Left lung (tissue), 10 donors: Measurements from ENCODE around the gene RNU7-1. TPM values are rescaled to one million over a fixed set of nuclear protein-coding genes. Genes with fewer than 3 reads are reported as not detected.

Experiments used
- ATAC-seq: fragments of 200-7000 bp; cut with Tn5 transposase; one replicate; pipeline ENCODE4 v1.9.1; 2020; ENCODE audit warnings: moderate library complexity
- DNase-seq, 4 donors: peaks; one replicate each; pipeline ENCODE4 v3.0.0-alpha.2; 2013 to 2020
- H3K27ac ChIP-seq, 2 donors: fragments of 200-600 bp; sonication (generic) in 1 of 2; one replicate each; pipeline versions ENCODE4 v1.5.0 to v1.8.0; 2020 to 2021
- H3K27me3 ChIP-seq, 2 donors: fragments of 200-600 bp; sonication (generic) in 1 of 2; one replicate each; pipeline versions ENCODE4 v1.5.0 to v1.8.0; 2020 to 2021
- H3K36me3 ChIP-seq, 2 donors: fragments of 200-600 bp; sonication (generic) in 1 of 2; one replicate each; pipeline versions ENCODE4 v1.5.0 to v1.8.0; 2020 to 2021
- H3K4me1 ChIP-seq, 2 donors: fragments of 200-600 bp; one replicate each; pipeline ENCODE4 v1.8.0; 2021
- H3K4me3 ChIP-seq, 2 donors: fragments of 200-600 bp; sonication (generic) in 1 of 2; one replicate each; pipeline versions ENCODE4 v1.5.0 to v1.8.0; 2020 to 2021; ENCODE audit warnings: mild to moderate bottlenecking in 1 of 2
- H3K9me3 ChIP-seq, 2 donors: fragments of 200-600 bp; sonication (generic) in 1 of 2; one replicate each; pipeline versions ENCODE4 v1.5.0 to v1.8.0; 2020 to 2021
- CTCF ChIP-seq, 2 donors: fragments of 200-600 bp; sonication (generic) in 1 of 2; IDR thresholded peaks; one replicate each; pipeline versions ENCODE4 v1.5.0 to v1.8.0; 2021; ENCODE audit warnings: antibody characterized with exemption in 2 of 2
- intact Hi-C, 2 donors: fragments of 100-400 bp; cut with DNase I; formaldehyde crosslinking; loops; one replicate each; pipeline versions ENCODE4 v1.11.2 to v1.14.2; 2022
- polyA plus RNA-seq, 6 donors: library from polyadenylated mRNA; unstranded; fragments of 120-200 nt; gene quantifications; one replicate each; pipeline ENCODE4 v1.2.1, GENCODE V29; 2013; ENCODE audit not compliant: insufficient read length in 6 of 6
- total RNA-seq, 2 donors: library from RNA; stranded (reverse); fragmentation: NEBNext Ultra II Directional; extraction: Animal tissue kit (Norgen Biotek cat#: 25700); gene quantifications; one replicate each; pipeline ENCODE4 v1.2.1, GENCODE V29; 2021
- donor health status: DM: no; HTN: yes; CAD: no.
- donor health status: DM: no; HTN: no; CAD: no.

The RNU7-1 gene
- total and polyA plus RNA-seq, 8 donors: 7.9 to 9.7 TPM; not detected in 6

- DNase-seq (peak in 3 of 4 donors; percentile 91 to 96 (median 92)), ATAC-seq (peak; percentile 79)
- Histone ChIP-seq H3K4me3 (peak overlapping the region; percentile 25 to 39), H3K27ac (peak overlapping the region; percentile 76 to 82), H3K36me3 (peaks cover 0 to 11% of the 10 kb centered on the region in 2 donors), H3K9me3 (no peaks in the 10 kb centered on the region), H3K4me1 (peaks cover 12 to 81% of the 10 kb centered on the region in 2 donors), H3K27me3 (no peaks in the 10 kb centered on the region)
- no peak for TF ChIP-seq CTCF (IDR thresholded peaks at IDR 0.05)
- intact Hi-C loops: no loop called here
Measured at GRCh38 chr12:6946033-6946919, 2.7 kb downstream of the RNU7-1 start.

DNA sequence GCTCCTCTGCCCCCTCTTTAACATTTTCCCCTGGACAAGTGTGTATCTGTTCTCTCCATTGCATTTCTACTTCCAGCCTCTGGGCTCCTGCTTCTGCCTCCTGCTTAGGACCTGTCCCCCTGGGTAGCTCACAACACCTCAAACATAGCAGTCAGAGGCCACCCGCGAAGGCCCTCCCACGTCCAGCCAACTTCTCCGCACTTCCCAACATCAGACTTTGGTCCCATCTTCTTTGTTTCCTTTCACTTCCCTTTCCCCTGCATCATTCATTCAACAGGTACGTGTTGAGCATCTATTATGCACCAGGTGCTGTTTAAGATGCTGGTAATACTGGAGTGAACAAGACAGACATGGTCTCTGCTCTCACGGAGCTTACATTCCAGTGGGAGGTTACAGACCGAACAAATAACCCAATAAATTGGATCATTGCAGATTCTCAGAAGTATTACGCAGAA is 3.3 kb downstream of the RNU7-1 start:
- no peak for TF ChIP-seq CTCF (IDR thresholded peaks at IDR 0.05)
- ATAC-seq: no peak
- intact Hi-C loops: no loop called here

DNA sequence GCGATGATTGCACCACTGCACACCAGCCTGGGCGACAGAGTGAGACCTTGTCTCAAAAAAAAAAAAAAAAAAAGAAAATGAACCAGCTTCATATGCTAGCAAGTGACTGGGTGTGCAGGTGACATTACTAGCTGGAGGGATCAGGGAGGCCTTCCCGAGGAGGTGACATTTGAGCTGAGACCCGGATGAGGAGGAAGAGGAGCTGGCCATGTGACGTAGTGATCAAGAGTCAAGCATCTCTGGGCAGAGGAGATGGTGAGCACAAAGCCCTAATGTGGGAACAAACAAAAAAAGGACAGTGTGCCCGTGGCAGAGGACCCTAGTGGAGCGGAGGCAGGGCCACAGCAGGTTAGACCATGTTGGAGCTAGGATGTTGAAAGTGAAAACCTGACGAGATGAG is 4.0 kb downstream of the RNU7-1 start:
- H3K9me3 ChIP-seq: no peaks in the 10 kb centered on the region
- DNase-seq (peak in 1 of 4 donors; percentile 24), ATAC-seq (no peak)
- TF ChIP-seq CTCF (IDR thresholded peaks at IDR 0.05): no peak
- H3K27me3 ChIP-seq: no peaks in the 10 kb centered on the region
- H3K27ac ChIP-seq: no peak overlapping the region
- peaks cover 12 to 77% of the 10 kb centered on the region in 2 donors for H3K4me1 ChIP-seq
- H3K36me3 ChIP-seq: peaks cover 0 to 10% of the 10 kb centered on the region in 2 donors
- H3K4me3 ChIP-seq: no peak overlapping the region
- intact Hi-C loops: no loop called here

More for the DNA sequence above, 3.3 kb downstream of the RNU7-1 start:
- Histone ChIP-seq H3K36me3 (peaks cover 0 to 5% of the 10 kb centered on the region in 2 donors), H3K27ac (peak overlapping the region; percentile 76 to 82), H3K4me1 (peaks cover 12 to 81% of the 10 kb centered on the region in 2 donors), H3K27me3 (no peaks in the 10 kb centered on the region), H3K9me3 (no peaks in the 10 kb centered on the region), H3K4me3 (peak overlapping the region; percentile 25 to 39)
- DNase-seq: no peak

DNA sequence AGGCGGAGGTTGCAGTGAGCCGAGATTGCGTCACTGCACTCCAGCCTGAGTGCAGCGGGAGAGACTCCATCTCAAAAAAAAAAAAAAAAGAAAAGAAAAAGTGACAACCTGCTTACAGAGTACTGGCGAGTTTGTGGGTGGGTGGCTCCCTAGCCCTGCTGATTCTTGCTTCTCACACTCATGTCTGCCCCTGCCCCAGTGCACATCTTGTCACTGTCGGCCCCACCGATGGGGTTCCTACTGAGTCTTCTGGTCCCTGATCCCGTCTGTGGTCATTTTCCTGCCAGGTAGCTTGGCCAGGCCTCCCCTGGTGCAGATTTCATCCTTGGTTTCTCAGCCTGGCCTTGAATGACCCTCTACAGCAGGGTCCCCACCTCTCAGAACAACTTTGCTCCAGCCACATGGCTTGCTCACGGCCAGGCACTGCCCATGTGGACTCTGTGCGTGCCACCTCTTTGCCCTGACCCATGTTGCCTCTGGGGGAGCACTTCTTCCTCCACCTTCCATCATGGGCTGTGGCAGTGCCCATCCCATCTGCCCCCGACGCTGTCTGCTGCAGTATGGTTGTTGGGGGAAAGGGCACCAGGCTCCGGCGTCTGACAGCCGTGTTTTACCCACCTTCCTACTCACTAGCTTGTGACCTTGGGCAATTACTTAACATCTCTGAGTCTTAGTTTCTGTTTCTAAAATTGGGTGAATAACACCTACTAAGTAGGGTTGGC is 5.4 kb downstream of the RNU7-1 start:
- DNase-seq: peak in 2 of 4 donors; percentile 48 to 70
- peaks cover 12 to 71% of the 10 kb centered on the region in 2 donors for H3K4me1 ChIP-seq
- H3K27ac ChIP-seq: peak overlapping the region in 1 of 2 donors; percentile 65
- no peak for ATAC-seq
- intact Hi-C loops: no loop called here
- H3K36me3 ChIP-seq: peaks cover 0 to 10% of the 10 kb centered on the region in 2 donors
- no peak overlapping the region for H3K4me3 ChIP-seq
- no peak for TF ChIP-seq CTCF (IDR thresholded peaks at IDR 0.05)
- no peaks in the 10 kb centered on the region for H3K27me3 ChIP-seq
- no peaks in the 10 kb centered on the region for H3K9me3 ChIP-seq
